Camera-type eye (tissue), 1 donor: ENCODE results near the gene PSMD7. TPM values are rescaled to one million over a fixed set of nuclear protein-coding genes. Genes with fewer than 3 reads are reported as not detected.

ENCODE experiments used
- total RNA-seq: library from RNA; depleted of rRNA; stranded (reverse); fragments of >200 nt; gene quantifications from one replicate; pipeline ENCODE4 v1.2.3, GENCODE V29; 2014

The PSMD7 gene
- 69.9 TPM for total RNA-seq

GRCh38 chr16:74296432-74297144 lies at the start of gene PSMD7:
Gene PSMD7, plus strand, starts transcription at chr16:74296814. Its CDS starts 101 bp downstream, at chr16:74296915.

Other genes with a start within 250 kb of the PSMD7 start
- gene NPIPB15, start 79.5 kb downstream of the PSMD7 start, total RNA-seq = 4.9 TPM
- 6.3 TPM for gene CLEC18B, start 124.7 kb downstream of the PSMD7 start, total RNA-seq